Measurements from ENCODE around the gene UGGT1.
"Not testable (repeated sequence)": the region's sequence is repeated elsewhere in the genome, so short reads cannot be mapped to it uniquely, and the experiment has no call there.

UGGT1 gene

DNA sequence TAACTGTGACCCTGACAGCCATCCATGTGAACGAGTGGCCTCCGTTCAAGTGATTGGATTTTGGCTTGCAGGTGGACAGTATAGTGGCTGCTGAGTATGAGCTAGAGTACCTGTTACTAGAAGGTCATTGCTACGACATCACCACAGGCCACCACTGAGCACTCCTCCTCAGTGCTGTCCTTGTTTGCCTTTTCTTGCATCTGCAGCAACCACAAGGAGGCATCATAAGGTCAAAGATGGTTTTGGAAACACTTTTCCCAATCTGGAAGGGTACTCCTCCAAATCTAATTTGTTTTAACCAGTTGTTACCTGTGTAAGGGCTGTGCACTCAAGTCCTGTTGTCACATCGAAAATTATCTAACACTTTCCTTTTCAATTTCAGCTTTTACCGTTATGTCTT, 81.2 kb downstream of the UGGT1 start:
- H3K4me1 Mint-ChIP-seq (ENCODE audit: low read depth): peaks cover 9% of the 10 kb centered on the region
- no peaks in the 10 kb centered on the region for H3K27me3 Mint-ChIP-seq
- H3K4me3 Mint-ChIP-seq: no peak overlapping the region
- no peaks in the 10 kb centered on the region for H3K9me3 Mint-ChIP-seq
- H3K27ac Mint-ChIP-seq: no peak overlapping the region
- H3K36me3 Mint-ChIP-seq (ENCODE audit: low read depth): peaks cover 100% of the 10 kb centered on the region
- no peak for DNase-seq

DNA sequence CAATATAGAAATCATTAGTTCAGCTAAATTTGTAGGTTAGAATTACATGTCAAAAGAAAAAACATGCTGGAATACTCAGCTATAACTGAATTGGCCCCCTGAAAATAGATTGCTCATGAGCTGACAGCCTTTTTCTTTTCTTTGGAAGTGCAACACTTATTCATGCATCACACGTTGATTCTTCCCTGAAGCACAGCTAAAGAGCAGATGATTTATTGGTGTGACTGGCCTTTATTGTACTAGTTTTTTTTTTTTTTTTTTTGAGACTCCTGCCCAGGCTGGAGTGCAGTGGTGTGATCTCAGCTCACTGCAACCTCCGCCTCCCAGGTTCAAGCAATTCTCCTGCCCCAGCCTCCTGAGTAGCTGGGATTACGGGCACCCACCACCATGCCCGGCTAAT, 83.1 kb downstream of the UGGT1 start:
- H3K4me3 Mint-ChIP-seq; DNase-seq; H3K4me1 Mint-ChIP-seq (ENCODE audit: low read depth); H3K27ac Mint-ChIP-seq; H3K27me3 Mint-ChIP-seq; H3K9me3 Mint-ChIP-seq: not testable (repeated sequence)
- H3K36me3 Mint-ChIP-seq (ENCODE audit: low read depth): peaks cover 100% of the 10 kb centered on the region

DNA sequence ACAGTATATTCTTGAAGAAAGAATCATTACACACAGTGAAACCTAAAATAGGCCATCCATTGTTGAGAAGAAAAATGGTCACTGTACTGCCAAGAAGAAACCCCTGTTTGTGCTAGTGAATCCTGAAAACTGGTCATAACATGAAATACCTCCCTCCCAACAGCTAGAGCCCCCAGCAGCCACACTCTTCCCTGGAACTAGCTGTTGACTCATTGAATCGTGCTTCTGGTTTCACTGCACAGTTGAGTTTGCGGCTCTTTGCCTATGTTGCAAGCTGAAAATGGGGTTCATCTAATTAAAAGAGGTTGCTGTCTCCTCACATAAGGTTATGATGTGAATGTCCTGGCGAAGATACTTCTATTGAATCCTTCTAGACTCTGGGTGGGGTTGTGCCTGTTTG, 86.3 kb downstream of the UGGT1 start:
- peaks cover 4% of the 10 kb centered on the region for H3K4me1 Mint-ChIP-seq (ENCODE audit: low read depth)
- H3K4me3 Mint-ChIP-seq: no peak overlapping the region
- DNase-seq: no peak

DNA sequence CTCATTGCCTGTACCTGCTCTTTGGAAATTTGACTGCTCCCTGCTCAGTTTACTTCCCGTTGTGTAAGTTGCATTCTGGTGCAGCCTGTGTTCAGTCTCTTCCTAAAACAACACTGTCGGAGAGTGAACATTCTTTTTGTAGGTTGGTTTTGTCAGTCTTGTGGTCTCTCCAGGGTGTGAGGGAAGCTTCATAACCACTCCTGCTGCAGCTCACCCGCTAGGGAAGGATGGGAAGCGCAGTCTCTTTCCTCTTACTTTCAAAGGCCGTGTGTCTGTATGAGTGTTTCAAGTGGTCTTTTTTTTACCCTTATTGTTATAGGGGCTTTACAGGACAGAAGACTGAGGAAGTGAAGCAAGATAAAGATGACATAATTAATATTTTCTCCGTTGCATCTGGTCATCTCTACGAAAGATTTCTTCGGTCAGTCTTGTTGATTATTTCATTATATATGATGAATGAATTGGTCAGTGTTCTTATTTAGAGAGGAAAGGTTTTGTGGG, 87.2 kb downstream of the UGGT1 start:
- H3K4me3 Mint-ChIP-seq: no peak overlapping the region

More for the DNA sequence above, 86.3 kb downstream of the UGGT1 start:
- no peaks in the 10 kb centered on the region for H3K27me3 Mint-ChIP-seq
- H3K9me3 Mint-ChIP-seq: no peaks in the 10 kb centered on the region
- peaks cover 100% of the 10 kb centered on the region for H3K36me3 Mint-ChIP-seq (ENCODE audit: low read depth)
- H3K27ac Mint-ChIP-seq: peak overlapping the region; percentile 23

DNA sequence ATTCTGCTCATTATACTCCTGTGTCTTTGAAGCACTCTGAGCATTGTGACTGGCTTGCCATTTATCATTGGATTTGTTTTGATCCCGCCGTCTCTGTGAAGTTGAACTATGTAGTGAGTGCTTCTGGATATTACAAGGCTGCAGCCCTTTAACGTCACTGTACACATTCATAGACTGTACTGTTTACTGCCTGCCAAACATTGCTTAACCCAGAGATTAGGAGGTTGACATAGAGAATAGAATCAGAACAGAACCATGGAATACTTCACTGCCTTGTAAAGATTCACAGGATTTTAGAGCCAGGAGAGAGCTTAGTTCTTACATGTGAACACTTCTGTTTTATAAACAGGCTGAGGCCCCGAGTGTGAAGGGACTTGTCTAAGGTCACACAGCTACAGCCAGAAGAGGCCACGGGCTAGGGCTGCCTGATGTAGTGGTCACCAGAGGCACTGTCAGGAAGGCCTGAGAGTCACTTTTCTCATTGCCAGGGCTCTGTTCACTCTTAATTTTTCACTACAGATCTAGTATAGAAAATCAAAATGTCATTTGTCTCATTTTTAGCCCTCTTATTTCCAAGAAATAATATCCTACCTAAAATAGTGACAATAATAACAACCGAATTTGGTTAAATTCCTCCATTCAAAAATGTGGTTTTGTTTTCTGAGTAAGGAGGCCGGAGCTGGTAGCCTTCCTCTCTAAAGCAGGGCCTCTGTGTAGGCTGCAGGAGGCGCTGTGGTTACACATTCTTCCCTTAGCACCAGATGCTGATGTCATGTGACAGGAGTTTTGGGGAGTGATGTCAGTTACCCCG, 87.9 kb downstream of the UGGT1 start:
- Mint-ChIP-seq H3K4me1 (ENCODE audit: low read depth) (peaks cover 4% of the 10 kb centered on the region), H3K27me3 (no peaks in the 10 kb centered on the region), H3K36me3 (ENCODE audit: low read depth) (peaks cover 100% of the 10 kb centered on the region), H3K27ac (peak overlapping the region; percentile 42), H3K9me3 (no peaks in the 10 kb centered on the region), H3K4me3 (no peak overlapping the region)
- no peak for DNase-seq

More for the DNA sequence above, 87.2 kb downstream of the UGGT1 start:
- H3K27me3 Mint-ChIP-seq: no peaks in the 10 kb centered on the region
- peaks cover 4% of the 10 kb centered on the region for H3K4me1 Mint-ChIP-seq (ENCODE audit: low read depth)
- no peak overlapping the region for H3K27ac Mint-ChIP-seq
- peaks cover 100% of the 10 kb centered on the region for H3K36me3 Mint-ChIP-seq (ENCODE audit: low read depth)
- no peaks in the 10 kb centered on the region for H3K9me3 Mint-ChIP-seq
- DNase-seq: no peak

DNA sequence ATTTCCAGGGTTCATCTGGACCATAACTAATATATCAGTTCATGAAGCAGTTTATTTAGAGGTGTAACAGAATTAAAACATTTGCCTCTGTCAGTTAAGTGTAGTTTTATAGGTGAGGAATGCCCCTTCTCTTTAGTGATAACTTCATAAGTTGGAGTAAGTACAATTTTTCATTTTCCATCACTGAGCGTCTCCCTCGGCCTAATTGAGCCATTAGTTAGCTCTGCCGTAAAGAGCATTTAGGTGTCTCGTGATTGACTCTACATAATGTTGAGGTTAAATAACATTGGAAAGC, 88.4 kb downstream of the UGGT1 start:
- peaks cover 4% of the 10 kb centered on the region for H3K4me1 Mint-ChIP-seq (ENCODE audit: low read depth)
- H3K4me3 Mint-ChIP-seq: no peak overlapping the region
- H3K27me3 Mint-ChIP-seq: no peaks in the 10 kb centered on the region
- H3K9me3 Mint-ChIP-seq: no peaks in the 10 kb centered on the region
- DNase-seq: no peak
- H3K27ac Mint-ChIP-seq: no peak overlapping the region
- H3K36me3 Mint-ChIP-seq (ENCODE audit: low read depth): peaks cover 100% of the 10 kb centered on the region

DNA sequence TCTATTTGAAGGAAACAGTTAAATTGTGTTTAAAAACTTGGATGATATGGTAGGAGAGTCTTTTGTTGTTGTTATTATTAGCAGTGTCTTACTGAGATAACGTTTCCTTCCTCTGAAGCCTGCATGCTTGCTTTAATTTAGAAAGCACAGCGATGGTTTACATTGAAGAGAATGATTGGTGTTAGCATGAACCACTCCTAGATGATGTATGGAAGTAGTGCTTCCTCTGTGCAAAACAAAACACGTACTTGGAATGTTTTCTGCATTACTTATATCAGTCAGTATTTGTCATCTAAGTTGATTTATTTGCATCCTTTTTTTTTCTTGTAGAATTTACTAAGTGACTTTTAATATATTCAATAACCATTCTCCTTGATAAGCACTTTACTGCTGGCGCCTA, 89.0 kb downstream of the UGGT1 start:
- no peak overlapping the region for H3K4me3 Mint-ChIP-seq
- no peaks in the 10 kb centered on the region for H3K27me3 Mint-ChIP-seq
- DNase-seq: no peak
- no peaks in the 10 kb centered on the region for H3K9me3 Mint-ChIP-seq
- peaks cover 4% of the 10 kb centered on the region for H3K4me1 Mint-ChIP-seq (ENCODE audit: low read depth)
- peaks cover 100% of the 10 kb centered on the region for H3K36me3 Mint-ChIP-seq (ENCODE audit: low read depth)
- no peak overlapping the region for H3K27ac Mint-ChIP-seq

DNA sequence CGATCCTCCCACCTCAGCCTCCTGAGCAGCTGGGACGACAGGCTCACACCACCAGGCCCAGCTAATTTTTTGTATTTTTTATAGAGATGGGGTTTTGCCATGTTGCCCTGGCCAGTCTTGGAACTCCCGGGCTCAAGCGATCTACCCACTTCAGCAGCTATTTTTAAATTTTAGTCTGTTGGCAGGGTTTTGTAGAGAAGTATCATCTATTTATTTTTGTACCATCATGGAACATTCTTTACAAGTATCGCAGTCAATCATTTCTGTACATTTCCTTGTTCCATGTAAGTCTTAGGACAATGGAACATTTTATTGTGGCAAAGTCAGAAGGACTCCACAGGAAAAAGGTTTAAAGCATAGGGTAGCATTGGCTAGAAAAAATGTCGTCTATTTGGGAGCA, 94.6 kb downstream of the UGGT1 start:
- Mint-ChIP-seq H3K9me3 (no peaks in the 10 kb centered on the region), H3K4me3 (no peak overlapping the region), H3K27me3 (no peaks in the 10 kb centered on the region), H3K27ac (no peak overlapping the region), H3K36me3 (ENCODE audit: low read depth) (peaks cover 95% of the 10 kb centered on the region), H3K4me1 (ENCODE audit: low read depth) (no peaks in the 10 kb centered on the region)
- DNase-seq: no peak

DNA sequence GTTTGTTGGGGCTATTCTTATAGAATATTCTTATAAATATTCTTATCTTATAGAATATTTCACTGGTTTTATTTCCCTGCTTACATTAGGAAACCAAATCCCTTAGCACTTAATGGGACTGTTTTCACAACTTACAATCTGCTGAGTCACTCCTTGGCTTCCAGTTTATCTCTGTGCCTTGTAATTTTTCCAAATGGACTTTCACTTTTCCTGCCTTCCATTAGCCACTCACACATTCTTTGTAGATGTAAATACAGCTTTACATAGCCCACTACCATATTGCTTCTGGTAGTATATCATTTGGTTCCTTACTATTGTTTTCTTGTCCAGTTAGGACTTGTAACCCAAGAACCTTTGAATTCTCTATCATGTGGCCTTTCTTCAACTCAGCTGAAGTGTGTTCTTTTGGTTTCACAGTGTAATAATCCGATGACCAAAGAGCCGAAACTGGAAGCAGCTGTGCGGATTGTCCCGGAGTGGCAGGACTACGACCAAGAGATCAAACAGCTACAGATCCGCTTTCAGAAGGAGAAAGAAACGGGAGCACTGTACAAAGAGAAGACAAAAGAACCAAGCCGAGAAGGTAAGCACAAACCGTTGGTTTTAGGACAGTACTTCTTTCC, 96.1 kb downstream of the UGGT1 start:
- DNase-seq: no peak
- no peaks in the 10 kb centered on the region for H3K27me3 Mint-ChIP-seq
- no peaks in the 10 kb centered on the region for H3K9me3 Mint-ChIP-seq
- H3K4me1 Mint-ChIP-seq (ENCODE audit: low read depth): no peaks in the 10 kb centered on the region
- peak overlapping the region; percentile 29 for H3K27ac Mint-ChIP-seq
- H3K36me3 Mint-ChIP-seq (ENCODE audit: low read depth): peaks cover 94% of the 10 kb centered on the region
- H3K4me3 Mint-ChIP-seq: no peak overlapping the region

DNA sequence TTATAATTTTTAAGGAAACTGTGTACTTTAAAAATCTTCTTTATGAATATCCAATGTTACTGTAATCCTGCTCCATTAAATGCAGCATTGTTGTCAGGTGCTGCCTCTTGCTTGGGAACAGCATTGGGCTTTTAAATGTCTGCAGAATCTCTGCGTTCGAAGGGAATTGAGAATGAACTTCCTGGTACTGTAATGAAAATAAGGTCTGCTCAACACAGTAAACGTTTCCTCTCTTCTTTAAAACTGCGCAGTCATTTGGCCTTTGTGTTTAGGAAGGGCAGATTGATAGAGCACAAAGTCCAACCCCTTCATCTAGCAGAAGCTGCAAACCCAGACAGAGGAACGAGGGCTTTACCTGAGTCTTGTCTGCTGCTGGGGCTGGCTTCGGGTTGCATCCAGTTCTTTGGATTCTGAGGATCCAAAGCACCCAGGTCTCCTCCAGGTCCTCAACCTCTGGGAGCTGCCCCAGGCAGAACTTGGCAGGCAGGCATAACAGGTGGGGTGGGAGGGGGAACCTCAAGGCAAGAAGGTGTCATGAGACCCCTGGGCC, 104.5 kb downstream of the UGGT1 start:
- H3K27ac Mint-ChIP-seq: no peak overlapping the region
- H3K36me3 Mint-ChIP-seq (ENCODE audit: low read depth): peaks cover 56% of the 10 kb centered on the region
- peaks cover 30% of the 10 kb centered on the region for H3K4me1 Mint-ChIP-seq (ENCODE audit: low read depth)
- no peak overlapping the region for H3K4me3 Mint-ChIP-seq
- DNase-seq: no peak
- H3K27me3 Mint-ChIP-seq: no peaks in the 10 kb centered on the region
- no peaks in the 10 kb centered on the region for H3K9me3 Mint-ChIP-seq

DNA sequence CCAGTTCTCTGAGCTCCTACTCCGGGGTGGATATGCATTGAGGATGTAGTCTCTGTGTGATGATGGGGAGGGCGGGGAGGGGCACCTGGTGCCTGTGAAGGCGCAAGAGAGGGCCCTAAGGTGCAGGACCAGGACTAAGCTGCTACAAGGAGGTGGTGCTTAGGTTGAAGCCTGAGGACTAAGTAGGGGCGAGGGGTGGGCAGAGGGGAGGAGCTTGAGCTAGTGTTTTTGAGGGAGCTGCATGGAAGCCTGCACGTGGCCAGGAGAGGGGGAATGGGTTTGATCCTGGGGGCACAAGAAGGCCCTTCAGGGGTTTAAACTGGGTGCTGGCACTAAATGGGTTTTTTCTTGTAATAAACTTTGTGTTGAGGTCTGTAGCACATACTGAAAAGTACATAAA, 105.0 kb downstream of the UGGT1 start:
- no peak overlapping the region for H3K4me3 Mint-ChIP-seq
- no peaks in the 10 kb centered on the region for H3K27me3 Mint-ChIP-seq
- H3K27ac Mint-ChIP-seq: peak overlapping the region; percentile 55
- peaks cover 30% of the 10 kb centered on the region for H3K4me1 Mint-ChIP-seq (ENCODE audit: low read depth)
- DNase-seq: no peak
- H3K9me3 Mint-ChIP-seq: no peaks in the 10 kb centered on the region
- H3K36me3 Mint-ChIP-seq (ENCODE audit: low read depth): peaks cover 51% of the 10 kb centered on the region

DNA sequence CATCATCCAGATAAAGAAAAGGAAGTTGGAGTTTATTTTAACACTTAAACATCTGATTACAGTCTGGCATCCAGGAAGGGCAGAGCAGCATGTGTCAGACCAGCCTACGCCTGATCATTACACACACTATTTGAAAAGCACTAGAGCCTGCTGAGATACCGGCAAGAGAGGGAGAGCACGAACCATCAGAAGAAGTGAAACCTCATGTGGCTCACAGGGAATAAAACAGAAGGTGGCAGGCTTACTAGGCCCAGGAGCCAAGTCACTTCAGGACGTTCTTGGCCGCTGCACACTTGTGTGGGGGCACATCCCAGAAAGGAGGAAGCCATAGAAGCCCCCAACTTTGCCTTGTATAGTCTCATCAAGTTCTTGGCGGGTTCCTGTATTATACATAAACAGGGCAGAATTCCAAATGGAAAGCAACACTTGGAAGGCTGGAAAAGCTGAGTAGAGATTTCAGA, 105.5 kb downstream of the UGGT1 start:
- H3K27ac Mint-ChIP-seq: peak overlapping the region; percentile 55

DNA sequence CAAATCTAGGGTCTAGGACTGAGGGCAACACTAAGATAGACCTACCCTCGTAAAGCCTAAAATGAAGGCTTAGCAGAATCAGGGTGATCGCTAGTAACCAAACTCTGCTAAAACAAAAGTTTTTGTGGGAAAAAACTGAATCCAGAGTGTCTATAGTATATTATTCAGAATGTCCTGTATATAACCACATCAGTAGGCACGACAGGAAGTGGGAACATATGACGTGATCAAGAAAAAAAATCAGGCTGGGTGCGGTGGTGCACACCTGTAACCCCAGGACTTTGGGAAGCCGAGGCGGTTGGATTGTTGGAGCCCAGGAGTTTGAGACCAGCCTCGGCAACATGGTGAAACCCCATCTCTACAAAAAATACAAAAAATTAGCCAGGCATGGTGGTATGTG, 106.1 kb downstream of the UGGT1 start:
- H3K4me1 Mint-ChIP-seq (ENCODE audit: low read depth): peaks cover 30% of the 10 kb centered on the region
- no peaks in the 10 kb centered on the region for H3K9me3 Mint-ChIP-seq
- H3K4me3 Mint-ChIP-seq: no peak overlapping the region
- H3K27ac Mint-ChIP-seq: peak overlapping the region; percentile 55
- H3K36me3 Mint-ChIP-seq (ENCODE audit: low read depth): peaks cover 42% of the 10 kb centered on the region
- H3K27me3 Mint-ChIP-seq: no peaks in the 10 kb centered on the region
- no peak for DNase-seq

More for the DNA sequence above, 105.5 kb downstream of the UGGT1 start:
- Mint-ChIP-seq H3K9me3 (no peaks in the 10 kb centered on the region), H3K36me3 (ENCODE audit: low read depth) (peaks cover 47% of the 10 kb centered on the region), H3K4me3 (no peak overlapping the region), H3K27me3 (no peaks in the 10 kb centered on the region), H3K4me1 (ENCODE audit: low read depth) (peaks cover 30% of the 10 kb centered on the region)
- DNase-seq: no peak

DNA sequence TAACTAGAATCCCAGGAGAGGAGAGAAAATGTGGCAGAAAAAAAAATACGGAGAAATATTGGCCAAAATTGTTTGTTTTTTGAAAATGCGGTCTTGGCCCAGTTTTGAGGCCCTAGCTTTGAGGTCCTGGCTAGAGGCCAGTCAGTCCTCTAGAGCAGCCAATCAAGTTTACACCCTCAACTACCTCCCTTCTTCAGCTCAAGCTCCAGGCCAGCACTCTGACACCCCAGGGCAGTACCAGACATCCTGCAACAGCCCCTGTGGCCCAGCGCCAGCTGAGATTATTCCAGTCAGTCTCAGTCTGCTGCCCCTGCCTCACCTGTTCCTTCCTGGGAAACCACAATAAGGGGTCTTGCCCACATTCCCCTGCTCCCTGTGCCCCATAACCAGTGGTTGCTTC, 107.7 kb downstream of the UGGT1 start:
- Mint-ChIP-seq H3K27ac (no peak overlapping the region), H3K27me3 (no peaks in the 10 kb centered on the region), H3K9me3 (no peaks in the 10 kb centered on the region), H3K4me1 (ENCODE audit: low read depth) (peaks cover 30% of the 10 kb centered on the region), H3K4me3 (no peak overlapping the region), H3K36me3 (ENCODE audit: low read depth) (peaks cover 31% of the 10 kb centered on the region)
- DNase-seq: no peak

DNA sequence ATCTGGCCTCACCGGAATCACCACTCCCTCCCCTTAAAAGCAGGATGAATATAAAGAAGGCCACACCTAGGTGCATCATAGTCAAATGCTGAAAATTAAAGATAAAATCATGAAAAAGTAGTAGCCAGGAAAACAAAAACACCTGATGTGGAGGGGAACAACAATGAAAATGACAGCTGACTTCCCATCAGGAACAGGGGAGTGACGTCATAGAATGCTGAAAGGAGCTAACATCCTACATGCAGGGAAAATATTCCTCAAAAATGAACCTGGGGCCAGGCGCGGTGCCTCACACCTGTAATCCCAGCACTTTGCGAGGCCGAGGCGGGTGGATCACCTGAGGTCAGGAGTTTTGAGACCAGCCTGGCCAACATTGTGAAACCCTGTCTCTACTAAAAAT, 108.1 kb downstream of the UGGT1 start:
- peak overlapping the region; percentile 3 for H3K27ac Mint-ChIP-seq
- H3K4me3 Mint-ChIP-seq: no peak overlapping the region
- H3K27me3 Mint-ChIP-seq: no peaks in the 10 kb centered on the region
- peaks cover 28% of the 10 kb centered on the region for H3K4me1 Mint-ChIP-seq (ENCODE audit: low read depth)
- no peak for DNase-seq
- no peaks in the 10 kb centered on the region for H3K9me3 Mint-ChIP-seq
- peaks cover 26% of the 10 kb centered on the region for H3K36me3 Mint-ChIP-seq (ENCODE audit: low read depth)
